Heart left ventricle (tissue), 16 donors: ENCODE results near the gene ANLN. TPM values are rescaled to one million over a fixed set of nuclear protein-coding genes. Genes with fewer than 3 reads are reported as not detected.

Experiments
- ATAC-seq, 4 donors: fragments of 200-7000 bp; cut with Tn5 transposase; one replicate each; pipeline ENCODE4 v1.9.1; 2020 to 2022; ENCODE audit warnings: moderate library complexity in 4 of 4, mild to moderate bottlenecking in 3 of 4, moderate number of reproducible peaks in 1 of 4
- DNase-seq, 5 donors: peaks; one replicate each; pipeline ENCODE4 v3.0.0-alpha.2; 2020
- H3K27ac ChIP-seq, 12 donors: fragments of 200-600 bp; sonication (generic) in 4 of 12; one replicate each; pipeline versions ENCODE4 v1.5.0 to v1.8.0; 2016 to 2022; ENCODE audit warnings: mild to moderate bottlenecking in 2 of 12
- H3K27me3 ChIP-seq, 9 donors: fragments of 200-600 bp; sonication (generic) in 2 of 9; one replicate each; pipeline versions ENCODE4 v1.5.1 to v1.8.0; 2016 to 2022; ENCODE audit warnings: mild to moderate bottlenecking in 3 of 9
- H3K36me3 ChIP-seq, 9 donors: fragments of 200-600 bp; sonication (generic) in 2 of 9; one replicate each; pipeline versions ENCODE4 v1.5.0 to v1.8.0; 2018 to 2022; ENCODE audit warnings: mild to moderate bottlenecking in 2 of 9
- H3K4me1 ChIP-seq, 12 donors: fragments of 200-600 bp; sonication (generic) in 4 of 12; one replicate each; pipeline versions ENCODE4 v1.5.0 to v1.8.0; 2016 to 2022; ENCODE audit warnings: mild to moderate bottlenecking in 3 of 12
- H3K4me3 ChIP-seq, 12 donors: fragments of 200-600 bp; sonication (generic) in 4 of 12; one replicate each; pipeline versions ENCODE4 v1.5.0 to v1.8.0; 2017 to 2022; ENCODE audit warnings: mild to moderate bottlenecking in 9 of 12, moderate library complexity in 4 of 12
- H3K9me3 ChIP-seq, 12 donors: fragments of 200-600 bp; sonication (generic) in 4 of 12; one replicate each; pipeline versions ENCODE4 v1.5.0 to v1.8.0; 2016 to 2022; ENCODE audit warnings: mild to moderate bottlenecking in 1 of 12
- POLR2A ChIP-seq, 2 donors: fragments of 450-650 bp; IDR thresholded peaks; one replicate each; pipeline ENCODE4 v1.6.1; 2017; ENCODE audit warnings: antibody characterized with exemption in 2 of 2, mild to moderate bottlenecking in 2 of 2, moderate library complexity in 2 of 2
- WGBS, 4 donors: extraction: QIAGEN DNeasy Blood & Tissue Kit in 2 of 4; methylation state at CpG; one replicate each; pipeline versions ENCODE4 v1.1.5 to v1.1.7; 2013 to 2018; 5-methylcytosine and 5-hydroxymethylcytosine counted together
- intact Hi-C, 10 donors: fragments of 100-400 bp; cut with DNase I; formaldehyde crosslinking; loops; one replicate each; pipeline versions ENCODE4 v1.11.1 to v1.14.2; 2022
- polyA plus RNA-seq, 2 donors: library from polyadenylated mRNA; stranded (reverse); fragments of 200-250 nt; gene quantifications; one replicate each; pipeline ENCODE4 v1.2.3, GENCODE V29; 2013
- total RNA-seq, 9 donors: library from RNA; depleted of rRNA in 2 of 9; stranded (reverse); fragments of >200 nt in 2 of 9; fragmentation: NEBNext Ultra II Directional in 3 of 9; extraction: Animal tissue kit (Norgen Biotek cat#: 25700) in 3 of 9; gene quantifications; one replicate each; pipeline versions ENCODE4 v1.1.0 to v1.2.4, GENCODE V29; 2016 to 2023
- TF ChIP-seq, protein P1 (sequence below), 12 donors: fragments of 200-600 bp; sonication (generic) in 4 of 12; IDR thresholded peaks; one replicate each; pipeline versions ENCODE4 v1.5.0 to v1.8.0; 2018 to 2022; ENCODE audit warnings: antibody characterized with exemption in 12 of 12, mild to moderate bottlenecking in 5 of 12
- donor health status: ischemic (EF 13 %, LVEDD 7.1; RV severe dilation, severe dysfunction).
- donor health status: healthy with polysubstance abuse.
- donor health status: DM: no; HTN: yes; CAD: no.
- donor health status: DM: no; HTN: no; CAD: no.
- donor health status: ischemic (EF 25% LVEDD 6.9; RV normal size, moderate dysfunction).
- donor health status: ischemic (EF 25% LVEDD 5.7; RV mildly dilated, moderate dysfunction).
- donor health status: healthy.
- donor health status: DM: yes; HTN: yes; CAD: no.
- donor health status: ischemic (EF 35%, LVEDD 5.7; RV mildly dilated, moderate dysfunction).
- donor health status: nonischemic (EF 11% LVEDD 7.7; RV severe dilation, severe dysfunction).
- donor health status: DM: yes; HTN: yes; CAD: no.
- donor health status: PGD.
- donor health status: ischemic (EF 29% LVEDD 5.4; RV normal size, mild dysfunction).
- donor health status: nonischemic (EF 23%, LVEDD 6.1; RV moderate dilation, normal function).

Gene ANLN
- total and polyA plus RNA-seq, 11 donors = 0.08 to 30.7 (median 1.5) TPM

DNA sequence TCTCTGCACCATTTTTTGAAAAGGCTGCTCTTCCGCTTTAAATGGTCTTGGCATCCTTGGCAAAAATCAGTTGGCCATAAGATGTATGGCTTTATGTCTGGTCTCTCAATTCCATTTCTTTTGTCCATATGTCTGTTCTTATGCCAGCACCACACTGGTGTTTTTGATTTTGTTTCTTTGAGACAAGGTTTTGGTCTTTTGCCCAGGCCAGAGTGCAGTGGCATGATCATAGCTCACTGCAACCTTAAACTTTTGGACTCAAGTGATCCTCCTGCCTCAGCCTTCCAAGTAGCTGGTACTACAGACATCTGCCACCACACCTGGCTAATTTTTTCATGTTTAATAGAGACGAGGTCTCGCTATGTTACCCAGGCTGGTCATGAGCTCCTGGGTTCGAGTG lies 48.5 kb downstream of the ANLN start:
- intact Hi-C loops = no loop called here
- TF ChIP-seq, protein P1, sequence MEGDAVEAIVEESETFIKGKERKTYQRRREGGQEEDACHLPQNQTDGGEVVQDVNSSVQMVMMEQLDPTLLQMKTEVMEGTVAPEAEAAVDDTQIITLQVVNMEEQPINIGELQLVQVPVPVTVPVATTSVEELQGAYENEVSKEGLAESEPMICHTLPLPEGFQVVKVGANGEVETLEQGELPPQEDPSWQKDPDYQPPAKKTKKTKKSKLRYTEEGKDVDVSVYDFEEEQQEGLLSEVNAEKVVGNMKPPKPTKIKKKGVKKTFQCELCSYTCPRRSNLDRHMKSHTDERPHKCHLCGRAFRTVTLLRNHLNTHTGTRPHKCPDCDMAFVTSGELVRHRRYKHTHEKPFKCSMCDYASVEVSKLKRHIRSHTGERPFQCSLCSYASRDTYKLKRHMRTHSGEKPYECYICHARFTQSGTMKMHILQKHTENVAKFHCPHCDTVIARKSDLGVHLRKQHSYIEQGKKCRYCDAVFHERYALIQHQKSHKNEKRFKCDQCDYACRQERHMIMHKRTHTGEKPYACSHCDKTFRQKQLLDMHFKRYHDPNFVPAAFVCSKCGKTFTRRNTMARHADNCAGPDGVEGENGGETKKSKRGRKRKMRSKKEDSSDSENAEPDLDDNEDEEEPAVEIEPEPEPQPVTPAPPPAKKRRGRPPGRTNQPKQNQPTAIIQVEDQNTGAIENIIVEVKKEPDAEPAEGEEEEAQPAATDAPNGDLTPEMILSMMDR (IDR thresholded peaks at IDR 0.05) = no peak
- TF ChIP-seq POLR2A (IDR thresholded peaks at IDR 0.05) = no peak
- Histone ChIP-seq H3K9me3 (no peaks in the 10 kb centered on the region), H3K4me1 (no peaks in the 10 kb centered on the region), H3K36me3 (peaks cover 0 to 10% (median 0%) of the 10 kb centered on the region in 9 donors), H3K4me3 (no peak overlapping the region), H3K27ac (no peak overlapping the region), H3K27me3 (no peaks in the 10 kb centered on the region)
- DNase-seq = no peak
- 97 to 98% (median 97%) methylated on average over 4 of the region's 4 CpGs for WGBS, 4 donors
- ATAC-seq = no peak

DNA sequence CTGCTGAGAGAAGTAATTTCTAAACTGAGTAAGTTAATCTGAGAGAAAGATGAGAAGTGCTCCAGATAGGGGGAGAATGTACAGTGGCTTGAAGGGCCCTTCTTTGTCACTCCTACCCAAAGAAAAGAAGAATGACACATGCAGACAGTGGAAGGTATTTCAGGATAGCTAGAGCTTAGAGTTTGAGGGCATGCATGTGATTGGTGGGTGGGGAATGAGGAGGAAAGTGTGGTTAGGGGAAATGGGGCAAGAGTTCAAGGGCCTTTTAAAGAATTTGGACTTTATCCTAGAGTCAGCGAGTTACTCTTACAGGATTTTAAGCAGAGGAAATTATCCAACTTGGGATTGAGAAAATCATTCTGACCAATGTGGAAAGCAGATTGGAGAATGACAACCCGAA lies 50.0 kb downstream of the ANLN start:
- TF ChIP-seq POLR2A (IDR thresholded peaks at IDR 0.05) = no peak
- TF ChIP-seq, protein P1 (IDR thresholded peaks at IDR 0.05) = no peak
- ATAC-seq = no peak
- no peak for DNase-seq
- Histone ChIP-seq H3K27ac (no peak overlapping the region), H3K9me3 (no peaks in the 10 kb centered on the region), H3K4me1 (no peaks in the 10 kb centered on the region), H3K4me3 (no peak overlapping the region), H3K36me3 (peaks cover 0 to 10% (median 0%) of the 10 kb centered on the region in 9 donors), H3K27me3 (no peaks in the 10 kb centered on the region)
- 92 to 96% (median 94%) methylated on average over 2 of the region's 2 CpGs for WGBS, 4 donors
- intact Hi-C loops = loop anchor here in 1 of 10 donors (5.0 kb wide), 1 partner anchor 758 kb away; no protein-coding TSS in a partner anchor

DNA sequence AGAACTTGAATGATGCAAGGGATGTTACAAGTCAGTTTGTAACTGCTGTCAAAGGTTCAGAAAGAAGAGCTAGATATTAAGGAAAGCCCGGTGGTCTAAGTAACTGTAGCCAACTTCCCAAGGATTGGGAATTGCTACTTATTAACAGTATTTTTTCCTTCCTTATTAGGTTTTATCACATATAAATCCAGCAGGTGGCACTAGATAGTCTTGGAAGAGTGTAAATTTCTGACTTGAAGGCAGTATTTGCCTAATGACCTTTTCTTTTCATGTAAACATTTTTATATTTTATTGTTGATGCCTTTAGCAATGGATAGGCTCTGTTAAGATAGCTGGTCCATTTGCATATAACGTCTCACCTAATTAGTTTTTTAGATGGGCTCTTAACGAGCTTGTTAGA lies 51.2 kb downstream of the ANLN start:
- WGBS, 4 donors = 59 to 69% (median 67%) methylated on average over 3 of the region's 3 CpGs
- no peaks in the 10 kb centered on the region for H3K27me3 ChIP-seq
- H3K4me3 ChIP-seq = no peak overlapping the region
- TF ChIP-seq, protein P1 (IDR thresholded peaks at IDR 0.05) = peak in 9 of 12 donors; percentile 31 to 56 (median 38)
- TF ChIP-seq POLR2A (IDR thresholded peaks at IDR 0.05) = no peak
- H3K27ac ChIP-seq = no peak overlapping the region
- H3K4me1 ChIP-seq = no peaks in the 10 kb centered on the region
- H3K9me3 ChIP-seq = no peaks in the 10 kb centered on the region
- intact Hi-C loops = loop anchor here in 1 of 10 donors (5.0 kb wide), 1 partner anchor 756 kb away; no protein-coding TSS in a partner anchor
- ATAC-seq (no peak), DNase-seq (no peak)
- peaks cover 0 to 10% (median 0%) of the 10 kb centered on the region in 9 donors for H3K36me3 ChIP-seq

DNA sequence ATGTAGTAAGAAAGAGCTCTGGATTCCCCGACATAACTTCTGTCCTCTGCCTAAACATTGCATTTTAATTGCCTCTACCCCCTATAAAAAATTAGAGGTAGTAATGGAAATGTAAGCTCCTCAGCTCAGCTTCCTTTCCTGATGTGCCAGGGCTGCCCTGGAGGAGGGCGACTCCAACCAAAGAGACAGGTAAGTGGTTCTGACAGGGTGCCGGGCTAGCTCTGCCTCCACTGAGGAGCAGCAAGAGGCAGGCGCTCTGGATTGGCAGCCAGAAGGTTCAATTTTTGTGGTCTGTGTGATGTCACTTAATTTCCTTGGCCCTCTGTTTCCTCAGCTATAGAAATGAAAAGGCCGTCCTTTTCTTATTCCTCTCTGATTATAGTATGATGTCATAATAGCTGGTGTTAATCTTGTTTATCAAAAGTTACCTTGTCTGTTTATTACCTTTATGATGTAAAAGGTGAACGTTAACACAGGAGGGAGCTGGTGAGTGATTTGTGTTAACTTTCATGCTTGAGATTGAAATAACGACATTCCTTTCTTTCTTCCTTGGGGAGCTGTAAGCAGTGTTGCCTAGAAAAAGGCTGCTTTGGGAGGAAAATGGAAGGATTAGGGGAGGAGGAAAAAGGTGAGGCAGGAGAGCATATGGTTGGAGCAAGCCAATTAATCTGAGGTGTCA lies 51.8 kb downstream of the ANLN start:
- 66 to 75% (median 74%) methylated on average over 7 of the region's 7 CpGs for WGBS, 4 donors
- Histone ChIP-seq H3K4me3 (no peak overlapping the region), H3K27me3 (no peaks in the 10 kb centered on the region), H3K9me3 (peaks cover 0 to 2% (median 0%) of the 10 kb centered on the region in 12 donors), H3K36me3 (peaks cover 0 to 10% (median 0%) of the 10 kb centered on the region in 9 donors), H3K27ac (no peak overlapping the region), H3K4me1 (no peaks in the 10 kb centered on the region)
- ATAC-seq (no peak), DNase-seq (no peak)
- intact Hi-C loops = loop anchor here in 1 of 10 donors (5.0 kb wide), 1 partner anchor 756 kb away; no protein-coding TSS in a partner anchor
- TF ChIP-seq POLR2A (IDR thresholded peaks at IDR 0.05) = no peak
